HTERT RPE-1 (cell line): Measurements from ENCODE around the gene RPTOR.

Experiments
- in situ Hi-C: fragments of 300-500 bp; cut with MboI; formaldehyde crosslinking; loops from 4 replicates; pipeline ENCODE4 v1.14.3; 2020; ENCODE audit warnings: low sequenced_read_pairs

RPTOR gene

DNA sequence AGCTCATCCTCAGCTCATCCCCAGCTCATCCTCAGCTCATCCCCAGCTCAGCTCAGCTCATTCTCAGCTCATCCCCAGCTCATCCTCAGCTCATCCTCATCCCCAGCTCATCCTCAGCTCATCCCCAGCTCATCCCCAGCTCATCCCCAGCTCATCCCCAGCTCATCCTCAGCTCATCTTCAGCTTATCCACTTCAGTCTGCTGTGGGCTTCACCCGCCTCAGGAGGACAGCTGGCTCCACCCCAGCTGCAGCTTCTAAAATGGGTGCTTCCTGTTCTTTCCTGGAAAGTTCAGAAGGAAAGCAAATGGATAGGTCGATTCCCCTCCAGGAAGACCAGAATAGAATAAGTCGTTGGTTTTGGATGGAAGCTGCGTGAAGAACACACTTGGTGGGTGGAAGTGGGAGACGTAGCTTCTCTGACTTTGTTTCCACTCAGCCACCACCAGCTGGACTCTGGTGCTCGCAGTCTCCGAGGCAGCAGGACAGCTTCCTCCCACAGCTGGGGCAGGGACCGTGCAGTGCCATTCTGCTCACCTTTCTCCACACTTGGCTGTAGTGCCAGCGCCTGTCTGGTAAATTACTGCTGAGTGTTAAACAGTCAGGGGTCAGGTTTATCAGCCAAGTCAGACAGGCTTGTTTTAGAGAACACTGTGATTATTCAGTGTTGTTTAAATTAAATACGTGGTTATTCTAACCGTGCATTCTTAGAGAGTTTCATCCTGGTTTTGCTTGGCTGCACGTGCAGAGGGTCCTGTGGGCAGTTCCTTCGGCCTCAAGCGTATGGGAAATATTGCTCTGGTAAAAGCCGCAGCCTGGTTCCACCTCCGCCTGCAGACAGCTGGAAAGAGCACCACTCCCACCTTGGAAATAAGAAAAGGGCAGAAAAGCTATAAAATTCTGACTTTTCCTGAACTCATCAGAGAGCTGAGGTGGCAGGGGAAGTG lies 386.0 kb downstream of the RPTOR start:
- in situ Hi-C loops = no loop called here

DNA sequence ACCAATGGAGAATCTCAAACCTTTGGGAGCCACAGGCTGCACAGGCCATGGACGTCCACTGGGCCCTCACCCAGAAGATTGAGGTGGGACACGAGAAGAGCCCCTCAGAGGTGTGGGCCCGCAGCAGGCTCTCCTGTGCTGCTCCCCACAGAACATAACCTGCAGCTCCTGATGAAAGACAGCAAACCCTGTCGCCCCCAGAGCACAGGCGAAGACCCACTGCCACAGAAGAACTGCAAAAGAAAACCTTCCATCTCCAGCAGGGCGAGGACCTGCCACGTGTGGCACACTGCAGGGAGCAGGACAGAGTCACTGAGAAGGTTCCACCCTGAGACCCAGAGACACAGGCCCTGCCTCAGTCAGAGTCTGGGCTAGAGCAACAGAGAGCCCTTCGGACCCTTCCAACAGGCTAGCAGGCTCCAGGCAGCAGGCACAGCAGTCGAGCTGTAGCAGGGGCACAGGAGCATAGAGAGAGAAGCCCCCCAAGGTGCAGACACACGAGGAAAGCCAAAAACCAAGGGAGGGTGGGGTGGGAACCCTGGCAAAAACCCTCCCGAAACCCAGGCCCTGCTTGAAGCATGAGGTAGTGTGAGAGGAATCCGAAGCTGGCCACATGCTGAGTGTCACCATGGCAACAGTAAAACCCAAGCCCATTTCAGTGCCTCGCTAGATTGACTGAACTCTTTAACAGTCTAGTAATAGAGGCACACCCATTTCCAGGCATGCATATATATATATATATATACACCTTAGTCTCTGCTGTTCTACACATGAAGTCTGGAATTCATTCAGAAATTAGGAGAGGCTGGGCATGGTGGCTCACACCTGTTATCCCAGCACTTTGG lies 387.0 kb downstream of the RPTOR start:
- in situ Hi-C loops = no loop called here

- in situ Hi-C loops = no loop called here
These were observed 390.9 kb downstream of the RPTOR start for GRCh38 chr17:80935526-80935925.

DNA sequence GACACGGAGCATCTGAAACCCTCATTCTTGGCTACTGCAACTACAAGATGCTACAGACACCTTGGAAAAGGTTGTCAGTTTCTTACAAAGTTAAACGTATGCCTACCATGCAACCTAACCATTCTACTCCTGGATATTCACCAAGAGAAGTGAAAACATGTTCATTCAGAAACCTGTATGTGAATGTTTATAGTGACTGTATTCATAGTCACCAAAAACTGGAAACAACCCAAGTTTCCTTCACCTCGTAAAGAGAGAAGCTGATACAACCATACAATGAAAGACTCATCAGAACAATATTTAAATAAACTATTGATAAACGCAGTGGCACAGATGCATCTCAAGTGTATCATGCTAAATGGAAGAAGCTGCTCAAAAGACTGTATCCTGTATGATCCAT lies 391.6 kb downstream of the RPTOR start:
- in situ Hi-C loops = no loop called here

GRCh38 chr17:80936723-80937122 lies 392.1 kb downstream of the RPTOR start:
- in situ Hi-C loops = no loop called here

- in situ Hi-C loops = no loop called here
These were observed 393.1 kb downstream of the RPTOR start for GRCh38 chr17:80937462-80938381.

DNA sequence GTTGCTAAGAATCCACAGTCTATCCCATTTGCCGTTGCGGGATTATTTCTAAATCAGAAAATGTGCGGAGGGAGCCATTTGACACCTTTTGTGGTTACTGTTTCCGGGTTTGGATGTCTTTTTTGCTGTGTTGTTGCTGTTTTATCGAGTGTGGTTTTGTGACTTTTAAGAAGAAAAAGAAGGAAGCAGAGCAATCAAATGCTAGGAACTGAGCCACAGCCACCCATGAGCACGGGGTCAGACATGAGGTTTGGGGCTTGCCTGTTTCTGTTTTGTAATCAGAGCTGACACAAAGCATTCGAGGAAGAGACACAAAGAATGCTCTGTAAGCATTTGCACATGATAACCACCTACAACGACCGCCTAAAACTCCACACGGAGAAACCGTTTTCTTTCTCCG lies 393.9 kb downstream of the RPTOR start:
- in situ Hi-C loops = no loop called here

DNA sequence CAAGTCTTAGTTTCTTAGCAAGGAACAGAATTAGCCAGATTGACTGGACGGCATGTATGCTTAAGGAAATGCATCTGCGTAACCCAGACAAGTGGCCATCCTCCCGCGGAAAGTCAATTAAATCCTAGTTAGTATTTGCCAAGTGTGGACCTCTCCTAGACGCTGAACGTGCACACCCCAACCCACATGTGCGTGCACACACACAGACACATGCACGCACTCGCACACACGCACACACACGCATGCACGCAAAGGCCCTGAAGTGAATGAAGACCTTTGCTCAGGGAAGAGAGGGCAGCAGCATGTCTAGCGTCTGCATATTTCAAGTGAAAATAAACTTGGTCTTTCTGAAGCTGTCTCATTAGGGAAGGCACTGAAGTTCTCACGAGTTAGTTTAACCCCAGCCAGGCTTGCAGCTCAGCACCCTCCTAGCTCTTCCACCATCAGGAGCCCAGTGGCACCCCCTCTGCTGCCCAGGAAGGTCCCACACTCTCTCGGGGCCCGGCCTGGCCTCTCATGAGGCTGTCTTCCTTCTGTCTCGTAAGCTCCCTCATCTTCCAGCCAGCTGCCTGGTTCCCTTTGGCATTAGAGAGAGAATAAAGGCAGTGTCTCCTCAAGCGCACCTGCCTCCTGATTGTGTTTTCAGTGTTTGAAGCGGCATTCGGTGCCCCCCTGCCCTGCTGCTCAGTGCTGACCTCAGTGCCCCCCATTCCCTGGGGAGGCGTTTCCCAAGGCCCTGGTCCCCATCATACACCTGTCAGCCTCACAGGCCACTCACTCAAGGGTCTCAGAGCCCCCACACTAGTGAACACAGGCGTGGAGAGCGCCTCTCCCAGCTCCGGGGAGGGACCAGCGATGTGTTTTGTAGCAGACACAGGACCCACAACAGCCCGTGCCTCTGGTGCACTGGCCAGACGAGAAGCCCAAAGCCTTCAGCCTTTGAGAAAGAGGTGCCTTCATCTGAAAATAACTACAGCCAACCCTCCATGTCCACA lies 394.8 kb downstream of the RPTOR start:
- in situ Hi-C loops = no loop called here

GRCh38 chr17:80940171-80941123 lies 395.8 kb downstream of the RPTOR start:
- in situ Hi-C loops = no loop called here

GRCh38 chr17:80941171-80941570 lies 396.5 kb downstream of the RPTOR start:
- in situ Hi-C loops = no loop called here

DNA sequence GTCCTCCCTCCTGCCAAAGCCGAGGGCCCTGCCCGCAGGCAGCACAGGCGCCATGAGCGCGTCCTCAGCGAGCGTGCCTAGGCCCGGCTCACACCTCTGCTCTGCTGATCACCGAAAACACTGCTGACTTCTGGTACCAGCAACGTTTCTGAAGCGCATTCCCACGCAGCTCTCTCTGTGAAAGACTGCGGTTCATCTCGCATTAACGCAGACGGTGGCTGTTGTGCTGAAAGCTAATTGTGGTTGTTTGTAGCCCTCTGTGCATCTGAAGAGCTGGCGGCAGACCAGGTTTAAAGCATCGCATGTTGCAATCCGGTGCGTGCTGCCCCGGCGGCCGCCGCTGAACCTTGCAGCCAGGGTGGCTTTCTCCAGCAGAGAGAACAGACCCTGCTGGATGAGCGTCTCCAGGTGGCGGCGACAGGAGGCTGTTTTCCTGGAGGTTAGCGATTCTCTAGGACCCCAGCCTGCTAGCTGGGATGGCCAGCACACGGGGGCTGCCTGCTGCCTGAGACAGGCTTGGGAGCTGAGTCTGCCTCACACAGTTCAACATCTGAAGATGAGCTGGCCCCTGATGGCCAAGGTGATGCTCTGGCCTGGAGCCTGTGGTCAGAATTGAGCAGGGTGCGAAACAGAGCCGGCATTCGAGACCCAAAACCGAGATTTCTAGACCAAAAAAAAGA lies 397.2 kb downstream of the RPTOR start:
- in situ Hi-C loops = no loop called here

DNA sequence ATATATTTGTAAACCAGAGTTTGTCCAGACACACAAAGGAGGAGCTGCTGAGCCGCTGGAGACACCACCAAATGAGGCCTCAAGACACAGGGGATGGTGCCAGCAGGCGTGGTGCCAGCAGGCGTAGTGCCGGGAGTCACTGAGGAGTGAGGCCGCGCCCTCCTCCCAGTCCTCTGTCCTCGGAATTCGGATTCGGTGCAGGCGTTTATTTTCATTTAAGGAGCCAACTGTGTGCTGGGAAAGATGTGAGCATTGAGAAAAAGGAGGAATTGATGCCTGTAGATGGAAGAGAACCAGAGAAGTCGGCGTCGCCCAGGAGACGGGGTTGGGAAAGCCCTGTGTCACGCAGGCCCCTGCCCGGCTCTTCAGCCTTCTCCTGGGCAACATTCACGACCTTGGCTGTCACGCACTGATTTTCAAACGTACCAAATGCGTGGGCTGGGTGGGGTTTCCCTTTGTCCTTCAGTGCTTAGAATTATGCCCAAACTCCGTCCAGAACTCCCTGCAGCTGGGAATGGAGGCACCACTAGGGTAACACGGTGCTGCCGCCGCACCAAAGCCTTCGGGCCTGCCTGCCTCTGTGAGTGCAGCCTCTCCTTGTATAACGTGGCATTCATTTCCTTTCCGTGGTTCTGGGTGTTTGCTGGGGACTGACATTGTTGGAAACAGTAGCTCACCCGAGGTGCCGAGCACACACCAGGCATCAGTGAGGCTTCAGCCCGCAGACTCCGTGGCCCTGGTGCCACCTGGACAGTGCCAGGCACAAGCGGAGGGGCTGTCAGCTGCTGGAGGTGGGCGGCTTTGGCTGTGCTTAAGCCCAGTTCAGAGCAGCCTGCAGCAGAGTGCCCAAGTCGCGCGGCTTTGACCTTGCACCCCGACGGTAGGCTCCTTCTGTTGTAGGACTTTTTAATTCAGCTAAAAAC lies 398.0 kb downstream of the RPTOR start:
- in situ Hi-C loops = no loop called here

DNA sequence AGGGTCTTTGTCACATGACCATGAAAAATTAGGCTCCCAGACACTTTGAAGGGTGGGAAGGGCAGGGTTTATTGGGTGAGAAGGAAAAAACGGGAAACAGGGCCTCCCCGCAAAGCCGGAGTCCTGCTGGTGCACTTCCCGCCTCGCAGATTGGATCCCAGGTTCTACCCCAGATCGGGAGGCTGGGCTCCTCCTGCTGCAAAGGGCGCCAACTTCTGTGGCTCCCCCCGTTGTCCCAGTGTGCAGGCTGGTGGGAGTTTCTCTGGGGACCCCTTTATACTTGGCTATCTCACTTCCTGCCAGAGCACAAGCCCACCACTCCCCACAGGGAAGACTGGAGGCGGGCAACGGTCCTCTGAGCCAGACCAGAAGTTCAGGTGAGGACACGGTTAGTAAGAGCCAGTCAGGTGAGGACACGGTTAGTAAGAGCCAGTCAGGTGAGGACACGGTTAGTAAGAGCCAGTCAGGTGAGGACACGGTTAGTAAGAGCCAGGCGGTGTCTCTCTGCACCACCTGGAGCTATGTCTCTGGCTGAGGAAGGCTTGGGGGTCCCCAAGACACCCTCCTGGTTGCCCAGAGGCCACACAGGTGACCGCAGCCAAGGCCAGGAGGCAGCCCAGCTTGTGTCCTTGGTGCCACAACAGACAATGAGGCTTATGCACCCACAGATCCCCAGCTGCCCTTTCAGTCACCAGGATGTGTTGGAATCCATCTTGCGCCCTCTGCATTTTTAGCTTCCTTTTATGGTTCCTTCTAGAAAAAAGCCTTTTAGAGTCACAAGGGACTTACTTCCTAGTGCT lies 398.9 kb downstream of the RPTOR start:
- in situ Hi-C loops = no loop called here

GRCh38 chr17:80944326-80944725 lies 399.7 kb downstream of the RPTOR start:
- in situ Hi-C loops = no loop called here

DNA sequence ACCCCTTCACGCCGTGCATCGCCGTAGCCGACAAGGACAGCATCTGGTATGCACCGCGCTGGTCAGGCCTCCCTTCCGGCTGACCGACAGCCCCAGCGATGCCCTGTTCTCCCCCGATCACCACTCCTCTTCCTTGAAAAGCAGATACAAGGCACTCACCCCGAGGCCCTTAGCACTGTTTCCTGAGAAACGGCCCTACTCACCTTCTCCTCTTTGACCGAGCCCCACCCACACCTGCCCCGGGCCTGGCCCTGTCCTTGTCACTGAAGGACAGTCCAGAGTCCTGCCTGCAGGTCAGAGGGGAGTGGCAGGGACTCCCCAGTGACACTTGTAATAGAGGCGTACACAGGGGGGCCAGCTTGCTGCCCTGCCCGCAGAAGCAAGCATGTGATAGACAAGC lies 401.1 kb downstream of the RPTOR start:
- in situ Hi-C loops = no loop called here

DNA sequence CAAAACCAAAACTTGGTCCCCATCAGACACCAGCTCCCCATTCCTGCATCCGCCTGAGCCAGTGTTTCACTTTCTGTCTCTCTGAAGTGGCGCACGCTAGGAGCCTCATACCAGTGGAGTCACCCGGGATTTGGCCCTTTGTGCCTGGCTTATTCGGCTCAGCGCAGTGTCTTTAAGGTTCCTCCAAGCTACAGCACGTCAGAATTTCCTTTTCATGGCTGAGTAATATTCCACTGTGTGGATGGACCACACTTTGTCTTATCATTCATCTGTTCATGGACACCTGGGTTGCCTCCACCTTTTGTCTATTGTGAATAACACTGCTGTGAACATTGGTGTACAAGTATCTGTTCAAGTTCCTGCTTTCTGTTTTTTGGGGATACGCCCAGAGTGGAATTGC lies 401.8 kb downstream of the RPTOR start:
- in situ Hi-C loops = no loop called here
